NOMO-1 treated with DMSO at 0.1 percent for 48 hours (cell line): ENCODE results near the gene GNPTAB.
"Not testable (repeated sequence)": the region's sequence is repeated elsewhere in the genome, so short reads cannot be mapped to it uniquely, and the experiment has no call there.

ENCODE experiments used
- DNase-seq: peaks from one replicate; lab custom pipeline; 2025; ENCODE audit not compliant: unreplicated experiment; lab: John Stamatoyannopoulos, UW

Gene GNPTAB

DNA sequence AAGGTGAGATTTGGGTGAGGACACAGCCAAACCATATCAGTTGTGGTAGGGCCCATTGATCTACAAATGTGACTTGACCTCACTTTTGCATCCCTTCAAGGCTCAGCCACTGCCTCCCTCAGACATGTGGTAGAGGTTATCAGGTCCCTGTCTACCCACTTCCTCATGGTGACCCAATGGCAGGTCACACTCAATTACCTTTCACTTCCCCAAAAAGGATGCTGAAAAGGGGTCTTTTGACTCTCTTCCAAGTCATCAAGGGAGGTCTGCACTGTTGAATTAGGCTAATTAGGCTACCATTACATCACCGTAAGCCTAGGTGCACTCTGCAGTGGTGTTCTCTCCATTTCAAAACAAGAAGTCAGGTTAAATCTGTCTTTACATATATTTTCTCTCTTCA lies 24.0 kb upstream of the GNPTAB start:
- DNase-seq: peak; percentile 67

DNA sequence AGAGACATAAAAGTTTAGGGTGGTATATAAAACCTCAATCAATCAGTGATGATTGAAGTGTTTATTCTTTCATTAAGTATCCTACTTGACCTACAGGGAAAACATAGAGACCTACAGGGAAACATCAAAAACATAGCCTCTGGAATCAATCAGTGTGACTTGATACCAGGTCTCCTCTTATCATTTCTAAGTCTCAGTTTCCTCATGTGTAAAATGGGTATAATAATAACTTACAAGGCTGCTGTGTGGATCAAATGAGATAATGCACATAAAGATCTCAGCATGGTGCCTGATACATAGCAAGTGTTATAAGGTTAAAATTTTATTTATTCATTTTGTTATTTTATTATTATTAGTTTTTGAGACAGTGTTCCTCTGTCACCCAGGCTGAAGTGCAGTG lies 22.2 kb upstream of the GNPTAB start:
- no peak for DNase-seq

DNA sequence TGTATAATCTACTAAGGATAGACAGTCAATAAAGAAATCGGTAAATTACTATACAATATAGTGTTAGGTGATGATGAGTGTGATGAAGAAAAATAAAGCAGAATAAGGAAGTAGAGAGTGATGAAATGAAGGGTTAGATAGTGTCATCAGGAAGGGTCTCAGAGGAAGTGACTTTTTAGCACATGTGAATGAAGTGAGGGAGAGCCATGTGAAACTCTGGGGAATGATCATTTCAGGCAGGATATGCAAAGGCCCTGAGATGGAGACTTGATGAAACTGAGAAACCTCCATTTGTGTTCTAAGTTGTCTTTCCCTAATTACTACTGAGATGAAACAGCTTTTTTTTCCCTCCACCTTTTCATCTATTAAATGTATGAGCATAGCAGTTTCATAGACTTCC lies 19.4 kb upstream of the GNPTAB start:
- DNase-seq: peak; percentile 65

DNA sequence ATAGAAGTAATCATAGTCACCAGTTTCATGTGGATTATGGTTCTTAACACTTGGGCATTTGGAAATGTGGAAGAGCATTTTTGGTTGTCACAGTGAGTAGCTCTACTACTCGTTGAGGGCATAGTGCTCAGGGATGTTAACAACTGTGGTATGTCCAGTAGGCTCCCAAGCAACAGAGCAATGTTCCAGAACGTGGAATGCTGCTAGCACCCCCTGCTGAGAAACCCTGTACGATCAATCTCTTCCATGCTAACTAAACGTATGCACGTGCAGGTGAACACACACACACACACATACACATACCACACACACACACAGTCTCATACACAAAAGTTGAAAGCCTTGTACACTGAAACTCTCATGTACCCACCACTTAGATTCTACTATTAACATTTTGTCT lies 16.6 kb upstream of the GNPTAB start:
- no peak for DNase-seq

DNA sequence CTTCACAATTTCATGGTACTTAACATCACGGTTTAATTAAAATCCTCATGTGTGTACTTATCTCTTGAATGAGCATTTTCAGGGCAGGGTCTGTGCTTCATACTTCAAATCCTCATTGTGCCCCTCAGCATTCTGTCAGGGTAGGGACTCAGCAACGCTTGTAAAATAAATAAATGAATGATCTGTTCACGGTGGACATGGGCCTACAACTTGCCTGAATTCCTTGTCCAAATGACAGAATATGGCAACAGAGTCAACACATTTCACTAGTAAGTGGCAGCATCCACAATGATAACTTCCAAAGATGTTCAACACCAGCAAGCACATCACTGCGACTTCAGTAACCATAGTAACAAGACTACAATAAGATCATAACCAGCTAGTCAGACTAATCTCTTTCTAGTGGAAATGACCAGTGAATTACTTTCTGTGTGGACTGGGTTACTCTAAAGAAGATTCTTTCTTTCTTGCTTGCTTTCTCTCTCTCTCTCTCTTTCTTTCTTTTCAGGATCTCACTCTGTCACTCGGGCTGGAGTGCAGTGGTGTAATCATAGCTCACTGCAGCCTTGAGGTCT lies 14.5 kb upstream of the GNPTAB start:
- no peak for DNase-seq

GRCh38 chr12:101841069-101841468 lies 10.3 kb upstream of the GNPTAB start:
- DNase-seq: no peak

- DNase-seq: peak; percentile 40
Measured at GRCh38 chr12:101839324-101840283, 8.8 kb upstream of the GNPTAB start.

GRCh38 chr12:101838628-101839323 lies 8.0 kb upstream of the GNPTAB start:
- peak; percentile 48 for DNase-seq

DNA sequence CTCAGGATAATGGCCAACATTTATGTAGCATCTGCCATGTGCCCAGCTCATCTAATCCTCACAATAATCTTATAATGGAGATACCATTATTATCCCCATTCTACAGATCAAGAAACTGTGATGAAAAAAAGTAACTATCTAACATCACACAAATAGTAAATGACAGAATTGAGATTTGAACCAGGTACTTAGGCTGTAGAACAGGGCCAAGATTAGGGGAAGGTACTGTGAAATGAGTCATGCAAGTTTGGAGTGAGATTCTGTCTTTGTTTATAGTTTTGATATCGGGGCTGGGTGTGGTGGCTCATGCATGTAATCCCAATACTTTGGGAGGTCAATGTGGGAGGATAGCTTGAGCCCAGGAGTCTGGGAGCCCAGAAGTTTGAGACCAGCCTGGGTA lies 1.3 kb upstream of the GNPTAB start:
- DNase-seq: no peak

GRCh38 chr12:101829639-101830366 lies 956 bp downstream of the GNPTAB start:
- no peak for DNase-seq

GRCh38 chr12:101828463-101829196 lies 2.1 kb downstream of the GNPTAB start:
- no peak for DNase-seq

- DNase-seq: no peak
Measured at GRCh38 chr12:101826766-101827368, 3.9 kb downstream of the GNPTAB start.

GRCh38 chr12:101824831-101825230 lies 5.9 kb downstream of the GNPTAB start:
- no peak for DNase-seq

- DNase-seq: peak; percentile 13
Measured at GRCh38 chr12:101823891-101824290, 6.9 kb downstream of the GNPTAB start.

DNA sequence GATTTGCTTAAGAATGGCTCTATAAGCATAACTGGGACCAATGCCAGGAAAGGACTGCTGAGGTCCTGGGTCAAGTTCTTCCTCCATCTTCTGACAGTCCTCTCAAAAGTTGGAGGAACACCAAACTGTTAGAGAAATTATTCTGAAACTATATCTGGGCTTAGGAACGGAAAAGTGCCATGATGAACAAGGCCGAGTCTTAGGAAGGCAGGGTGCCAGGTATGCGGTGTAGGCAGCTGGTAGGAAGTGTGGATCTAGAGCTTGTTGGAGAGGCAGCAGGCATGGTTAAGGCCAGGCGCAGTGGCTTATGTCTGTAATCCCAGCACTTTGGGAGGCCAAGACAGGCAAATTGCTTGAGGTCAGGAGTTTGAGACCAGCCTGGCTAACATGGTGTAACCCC lies 7.7 kb downstream of the GNPTAB start:
- DNase-seq: no peak

- no peak for DNase-seq
Measured at GRCh38 chr12:101819467-101819866, 11.3 kb downstream of the GNPTAB start.

DNA sequence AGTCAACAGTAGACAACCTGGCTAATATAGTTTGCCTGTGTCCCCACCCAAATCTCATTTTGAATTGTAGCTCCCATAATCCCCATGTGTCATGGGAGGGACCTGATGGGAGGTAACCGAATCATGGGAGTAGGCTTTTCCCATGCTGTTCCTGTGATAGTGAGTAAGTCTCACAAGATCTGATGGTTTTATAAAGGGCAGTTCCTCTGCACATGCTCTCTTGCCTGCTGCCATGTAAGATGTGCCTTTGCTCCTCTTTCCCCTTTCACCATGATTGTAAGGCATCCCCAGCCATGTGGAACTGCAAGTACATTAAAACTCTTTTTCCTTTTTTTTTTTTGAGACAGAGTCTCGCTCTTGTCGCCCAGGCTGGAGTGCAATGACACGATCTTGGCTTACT lies 12.1 kb downstream of the GNPTAB start:
- DNase-seq: not testable (repeated sequence)

- DNase-seq: no peak
Measured at GRCh38 chr12:101813117-101813516, 17.6 kb downstream of the GNPTAB start.

DNA sequence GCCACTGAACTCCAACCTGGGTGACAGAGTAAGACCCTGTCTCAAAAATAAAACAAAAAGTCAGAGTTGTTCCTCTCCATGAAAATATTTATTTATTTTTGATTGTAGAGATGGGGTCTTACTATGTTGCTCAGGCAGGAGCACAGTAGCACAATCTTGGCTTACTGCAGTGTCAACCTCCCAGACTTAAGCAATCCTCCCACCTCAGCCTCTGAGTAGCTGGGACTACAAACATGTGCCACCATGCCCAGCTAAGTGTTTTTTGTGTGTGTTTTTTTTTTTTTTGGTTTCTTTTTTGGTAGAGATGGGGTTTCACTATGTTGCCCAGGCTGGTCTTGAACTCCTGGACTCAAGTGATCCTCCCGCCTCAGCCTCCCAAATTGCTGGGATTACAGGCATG lies 18.0 kb downstream of the GNPTAB start:
- not testable (repeated sequence) for DNase-seq

DNA sequence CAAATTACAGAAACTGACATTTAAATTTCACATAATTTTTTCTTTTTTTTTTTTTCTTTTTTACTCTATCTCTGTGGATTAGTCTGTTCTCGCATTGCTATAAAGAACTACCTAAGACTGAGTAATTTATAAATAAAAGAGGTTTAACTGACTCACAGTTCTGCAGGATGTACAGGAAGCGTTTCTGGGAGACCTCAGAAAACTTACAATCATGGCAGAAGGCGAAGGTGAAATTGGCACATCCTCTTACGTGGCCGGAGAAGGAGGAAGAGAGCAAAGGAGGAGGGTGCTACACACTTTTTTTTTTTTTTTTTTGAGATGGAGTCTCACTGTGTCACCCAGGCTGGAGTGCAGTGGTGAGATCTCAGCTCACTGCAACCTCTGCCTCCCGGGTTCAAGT lies 19.4 kb downstream of the GNPTAB start:
- DNase-seq: not testable (repeated sequence)
